ENCODE measurements around the gene CHD5. TPM values are rescaled to one million over a fixed set of nuclear protein-coding genes. Genes with fewer than 3 reads are reported as not detected.

CHD5 gene
- polyA plus RNA-seq, 2 of the 4 experiments (the other 2 are of a cell fraction), result 0.21 to 0.66 TPM

GRCh38 chr1:6148497-6149241 lies 31.5 kb downstream of the CHD5 start:
- FAIRE-seq (no peak), ATAC-seq (peak; percentile 77 to 92), DNase-seq (ENCODE audit: low read depth in 1 of 2, low spot score in 1 of 2) (peak; percentile 54 to 57)
- TF ChIP-seq JUN (IDR thresholded peaks at IDR 0.05) (no peak), NFE2L2 (conservative IDR thresholded peaks at IDR 0.05; ENCODE audit: low read length) (no peak), MAX (IDR thresholded peaks at IDR 0.05) (peak; percentile 61), CBX2 (IDR thresholded peaks at IDR 0.05; ENCODE audit: borderline replicate concordance, low read depth) (no peak), EHF (CRISPR knock-in tag; IDR thresholded peaks at IDR 0.05) (no peak)
- H3K4me2 ChIP-seq, result peak overlapping the region; percentile 95
- no peaks in the 10 kb centered on the region for H3K9me3 ChIP-seq
- WGBS (ENCODE audit: missing lambda C conversion rate), result 10% methylated on average over 22 of the region's 53 CpGs
- CTCF ChIA-PET, result interaction anchor here (1.0 kb wide), 1 partner anchor 36 kb away, joined by 3 read pairs; no protein-coding TSS in a partner anchor
- peak overlapping the region; percentile 45 to 66; a peak in 4 of 6 replicates for H3K27ac ChIP-seq
- POLR2A ChIA-PET, result no interaction called here
- peak overlapping the region; percentile 37 for H3K4me3 ChIP-seq
- 0 out of 3 replicates have a peak, but pooled peaks cover 3% of the 10 kb centered on the region for H3K4me1 ChIP-seq

GRCh38 chr1:6145864-6146410 lies 34.2 kb downstream of the CHD5 start:
- H3K4me1 ChIP-seq, result 0 out of 3 replicates have a peak, but pooled peaks cover 3% of the 10 kb centered on the region
- 56% methylated on average over 18 of the region's 24 CpGs for WGBS (ENCODE audit: missing lambda C conversion rate)
- no peak overlapping the region for H3K4me3 ChIP-seq
- H3K9me3 ChIP-seq, result no peaks in the 10 kb centered on the region
- H3K4me2 ChIP-seq, result no peak overlapping the region
- DNase-seq (ENCODE audit: low read depth in 1 of 2, low spot score in 1 of 2) (no peak), ATAC-seq (no peak), FAIRE-seq (no peak)
- ChIA-PET POLR2A (no interaction called here), CTCF (interaction anchor here (1.1 kb wide), 1 partner anchor 25 kb away, joined by 3 read pairs; no protein-coding TSS in a partner anchor)
- TF ChIP-seq FOSL2 (IDR thresholded peaks at IDR 0.05) (no peak), FOSL2 (CRISPR knock-in tag; IDR thresholded peaks at IDR 0.05) (no peak), JUN (IDR thresholded peaks at IDR 0.05) (no peak), JUNB (IDR thresholded peaks at IDR 0.05) (no peak)
- no peak overlapping the region for H3K27ac ChIP-seq

GRCh38 chr1:6145396-6145750 lies 34.7 kb downstream of the CHD5 start:
- ChIA-PET CTCF (interaction anchor here (1.1 kb wide), 1 partner anchor 26 kb away, joined by 3 read pairs; no protein-coding TSS in a partner anchor), POLR2A (no interaction called here)
- H3K9me3 ChIP-seq, result no peaks in the 10 kb centered on the region
- no peak overlapping the region for H3K27ac ChIP-seq
- 0 out of 3 replicates have a peak, but pooled peaks cover 3% of the 10 kb centered on the region for H3K4me1 ChIP-seq
- no peak for FAIRE-seq
- H3K4me3 ChIP-seq, result no peak overlapping the region
- 55% methylated on average over 2 of the region's 2 CpGs for WGBS (ENCODE audit: missing lambda C conversion rate)
- no peak for ATAC-seq
- no peak overlapping the region for H3K4me2 ChIP-seq
- no peak for DNase-seq (ENCODE audit: low read depth in 1 of 2, low spot score in 1 of 2)
- TF ChIP-seq NFE2L2 (conservative IDR thresholded peaks at IDR 0.05; ENCODE audit: low read length), result no peak
- no peak for TF ChIP-seq TP53 (CRISPR knock-in tag; IDR thresholded peaks at IDR 0.05)
- no peak for TF ChIP-seq NR3C1 (IDR thresholded peaks at IDR 0.05)
- TF ChIP-seq CTCF (IDR thresholded peaks at IDR 0.05), result no peak

- FAIRE-seq, result no peak
- Histone ChIP-seq H3K4me3 (no peak overlapping the region), H3K27ac (no peak overlapping the region), H3K4me2 (no peak overlapping the region), H3K4me1 (0 out of 3 replicates have a peak, but pooled peaks cover 3% of the 10 kb centered on the region), H3K9me3 (no peaks in the 10 kb centered on the region)
- WGBS (ENCODE audit: missing lambda C conversion rate), result 62% methylated on average over 9 of the region's 16 CpGs
- DNase-seq (ENCODE audit: low read depth in 1 of 2, low spot score in 1 of 2), result no peak
- CTCF ChIA-PET, result interaction anchor here (1.1 to 1.2 kb wide), 2 partner anchors 26 to 100 kb away, joined by 3 read pairs; no protein-coding TSS in a partner anchor
- POLR2A ChIA-PET, result no interaction called here
- ATAC-seq, result no peak
- TF ChIP-seq HES2 (IDR thresholded peaks at IDR 0.05), result no peak
- TF ChIP-seq ATOH8 (CRISPR knock-in tag; IDR thresholded peaks at IDR 0.05; ENCODE audit: low read depth), result no peak
- no peak for TF ChIP-seq FOXS1 (CRISPR knock-in tag; IDR thresholded peaks at IDR 0.05)
- no peak for TF ChIP-seq ZC3H11A (IDR thresholded peaks at IDR 0.05)
- no peak for TF ChIP-seq TFCP2L1 (CRISPR knock-in tag; IDR thresholded peaks at IDR 0.05)
- TF ChIP-seq REST (IDR thresholded peaks at IDR 0.05), result no peak
- TF ChIP-seq CHD4 (IDR thresholded peaks at IDR 0.05; ENCODE audit: borderline replicate concordance), result no peak
- no peak for TF ChIP-seq NPAS2 (CRISPR knock-in tag; IDR thresholded peaks at IDR 0.05; ENCODE audit: borderline replicate concordance)
- TF ChIP-seq TP53 (CRISPR knock-in tag; IDR thresholded peaks at IDR 0.05), result no peak
- no peak for TF ChIP-seq HOXB5 (CRISPR knock-in tag; IDR thresholded peaks at IDR 0.05)
- no peak for TF ChIP-seq RNF2 (IDR thresholded peaks at IDR 0.05; ENCODE audit: borderline replicate concordance, low read depth)
These were observed 35.3 kb downstream of the CHD5 start for GRCh38 chr1:6144647-6145395.
